GM18502 (cell line): ENCODE results near the gene MAST3.
"Not testable (repeated sequence)": the region's sequence is repeated elsewhere in the genome, so short reads cannot be mapped to it uniquely, and the experiment has no call there.

Experiments used
- ATAC-seq: cut with Tn5 transposase; IDR thresholded peaks from one replicate; pipeline ENCODE4 v1.9.1; 2021; ENCODE audit warnings: mild to moderate bottlenecking; ENCODE audit not compliant: unreplicated experiment, poor library complexity

Gene MAST3

DNA sequence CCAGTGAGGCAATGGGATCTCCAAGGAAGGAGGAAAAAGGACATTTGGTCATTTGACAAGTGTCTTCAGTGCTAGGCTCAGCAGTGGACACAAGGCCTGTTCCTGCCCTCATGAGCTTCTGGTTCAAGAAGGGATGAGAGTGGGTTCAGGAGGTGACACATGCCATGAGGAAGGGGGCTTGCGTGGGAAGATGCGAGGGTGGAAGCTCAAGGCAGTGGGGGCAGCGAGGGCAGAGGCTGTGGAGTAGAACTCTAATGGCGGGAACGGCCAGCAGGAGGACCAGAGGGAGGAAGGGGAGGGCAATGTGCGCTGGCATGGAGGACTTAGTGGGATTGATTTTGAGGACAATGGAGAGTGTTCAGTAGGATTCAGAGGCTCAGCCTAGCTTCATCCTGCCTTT is 58.7 kb downstream of the MAST3 start:
- ATAC-seq: no peak

DNA sequence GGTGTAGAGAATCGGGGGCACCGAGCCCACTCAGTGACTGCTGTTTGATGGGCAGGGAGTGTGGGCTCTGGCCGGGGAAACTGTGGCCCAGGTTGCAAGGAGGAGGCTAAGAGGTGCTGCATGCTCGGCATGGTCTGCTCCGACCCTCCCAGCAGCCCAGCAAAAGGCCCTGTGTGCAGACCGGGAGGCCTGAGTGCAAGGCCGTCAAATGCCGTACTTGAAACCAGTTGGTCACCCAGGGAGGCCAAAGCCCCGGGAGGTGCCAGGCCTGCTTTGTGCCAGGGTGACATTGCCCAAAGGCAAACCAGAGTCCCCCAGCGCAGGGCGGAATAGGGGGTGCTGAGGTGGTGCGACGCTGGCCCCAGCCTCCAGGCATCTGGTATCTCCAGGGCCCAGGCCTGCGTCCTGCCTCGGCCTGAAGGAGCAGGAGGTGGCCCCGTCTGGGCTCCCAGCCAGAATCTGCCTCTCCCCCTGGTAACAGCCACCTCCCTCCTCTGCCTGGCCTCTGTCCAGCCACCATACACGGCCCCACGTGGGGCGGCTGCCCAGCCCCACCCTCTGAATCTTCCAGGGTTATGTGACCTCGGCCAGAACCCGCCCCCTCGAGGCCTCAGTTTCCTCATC is 59.4 kb downstream of the MAST3 start:
- ATAC-seq: no peak

DNA sequence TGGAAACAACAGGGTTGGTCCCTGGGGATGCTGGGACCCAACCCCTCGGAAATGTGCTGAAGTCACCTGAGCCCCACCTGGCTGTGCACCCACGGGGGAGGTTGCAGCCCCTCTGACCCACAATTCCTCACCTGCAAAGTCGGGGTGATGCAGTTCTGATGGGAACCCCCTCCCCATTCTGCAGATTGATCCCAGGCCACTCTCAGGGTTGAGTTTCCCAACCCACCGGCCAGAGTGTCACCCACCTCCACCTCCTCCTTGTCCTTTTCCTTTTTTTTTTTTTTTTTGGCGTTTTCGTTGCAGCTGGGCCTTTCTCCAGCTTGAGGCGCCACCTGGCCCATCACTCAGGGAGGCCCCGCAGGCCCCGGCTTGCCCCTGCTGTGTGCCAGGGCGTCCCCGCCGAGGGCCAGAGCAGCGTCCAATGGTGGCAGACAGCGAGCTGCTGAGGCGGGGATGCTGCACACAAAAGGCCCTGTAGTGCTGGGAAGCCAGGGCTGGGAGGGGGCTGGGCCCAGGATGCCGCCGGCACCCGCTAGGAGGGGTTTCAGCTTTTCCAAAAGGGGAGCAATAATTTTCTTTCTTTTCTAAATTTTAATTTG is 60.0 kb downstream of the MAST3 start:
- no peak for ATAC-seq

DNA sequence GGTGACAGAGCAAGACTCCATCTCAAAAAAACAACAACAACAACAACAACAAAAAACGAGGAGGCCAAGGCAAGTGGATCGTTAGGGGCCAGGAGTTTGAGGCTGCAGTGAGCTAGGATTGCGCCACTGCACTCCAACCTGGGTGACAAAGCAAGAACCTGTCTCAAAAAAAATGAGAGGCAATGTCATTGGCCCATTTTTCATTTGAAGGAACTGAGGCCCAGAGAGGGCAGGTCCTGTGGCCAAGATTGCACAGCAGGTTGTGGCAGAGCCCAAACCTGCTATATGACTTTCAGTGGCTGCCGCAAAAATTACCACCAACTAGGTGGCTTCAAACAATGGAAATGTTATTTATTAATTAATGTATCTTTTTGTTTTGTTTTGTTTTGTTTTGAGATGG is 60.9 kb downstream of the MAST3 start:
- no peak for ATAC-seq

DNA sequence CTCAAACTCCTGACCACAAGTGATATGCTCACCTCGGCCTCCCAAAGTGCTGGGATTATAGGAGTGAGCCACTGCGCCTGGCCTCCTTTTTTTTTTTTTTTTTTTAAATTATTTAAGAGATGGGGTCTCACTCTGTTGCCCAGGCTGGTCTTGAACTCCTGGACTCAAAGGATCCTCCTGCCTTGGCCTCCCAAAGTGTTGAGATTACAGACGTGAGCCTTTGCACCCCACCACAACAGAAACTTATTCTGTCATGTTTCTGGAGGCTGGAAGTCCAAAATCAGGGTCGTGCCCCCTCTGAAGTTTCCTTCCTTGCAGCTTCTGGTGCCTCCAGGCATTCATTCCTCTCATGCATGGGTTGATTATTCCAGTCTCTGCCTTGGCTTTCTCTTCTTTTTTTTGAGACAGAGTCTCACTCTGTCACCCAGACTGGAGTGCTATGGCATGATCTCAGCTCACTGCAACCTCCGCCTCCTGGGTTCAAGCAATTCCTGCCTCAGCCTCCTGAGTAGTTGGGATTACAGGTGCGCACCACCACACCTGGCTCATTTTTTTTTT is 61.6 kb downstream of the MAST3 start:
- ATAC-seq: not testable (repeated sequence)

DNA sequence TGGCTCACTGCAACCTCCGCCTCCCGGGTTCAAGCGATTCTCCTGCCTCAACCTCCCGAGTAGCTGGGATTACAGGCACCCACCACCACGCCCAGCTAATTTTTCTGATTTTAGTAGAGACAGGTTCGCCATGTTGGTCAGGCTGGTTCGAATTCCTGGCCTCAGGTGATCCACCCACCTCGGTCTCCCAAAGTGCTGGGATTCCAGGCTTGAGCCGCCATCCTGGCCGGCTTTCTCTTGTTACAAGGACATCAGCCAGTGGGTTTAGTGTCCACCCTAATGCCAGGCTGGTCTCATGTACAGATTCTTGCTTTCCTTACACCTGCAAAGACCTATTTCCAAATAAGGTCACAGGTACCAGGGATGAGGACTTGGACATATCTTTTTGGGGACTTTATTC is 62.2 kb downstream of the MAST3 start:
- ATAC-seq: no peak

DNA sequence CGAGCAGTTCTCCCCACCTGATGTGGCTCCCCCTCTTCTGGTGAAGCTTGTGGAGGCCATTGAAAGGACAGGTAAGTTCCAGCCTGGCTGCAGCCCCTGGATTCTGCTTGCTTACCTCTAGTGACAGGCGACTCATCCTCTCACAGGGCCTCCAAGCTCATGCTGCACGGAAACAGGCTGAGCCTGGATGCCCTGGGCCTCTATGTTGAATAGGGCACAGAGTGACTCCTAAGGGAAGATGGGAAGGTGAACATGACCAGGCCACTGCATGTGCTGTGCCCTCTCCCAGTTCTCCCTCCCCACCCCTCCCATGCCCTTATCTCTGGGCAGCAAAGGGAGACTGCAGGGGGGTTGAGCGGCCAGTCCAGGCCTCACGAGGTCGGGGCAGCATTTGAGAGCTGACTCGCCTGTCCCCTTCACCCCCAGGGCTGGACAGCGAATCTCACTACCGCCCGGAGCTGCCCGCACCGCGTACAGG is 63.0 kb downstream of the MAST3 start:
- ATAC-seq: no peak

DNA sequence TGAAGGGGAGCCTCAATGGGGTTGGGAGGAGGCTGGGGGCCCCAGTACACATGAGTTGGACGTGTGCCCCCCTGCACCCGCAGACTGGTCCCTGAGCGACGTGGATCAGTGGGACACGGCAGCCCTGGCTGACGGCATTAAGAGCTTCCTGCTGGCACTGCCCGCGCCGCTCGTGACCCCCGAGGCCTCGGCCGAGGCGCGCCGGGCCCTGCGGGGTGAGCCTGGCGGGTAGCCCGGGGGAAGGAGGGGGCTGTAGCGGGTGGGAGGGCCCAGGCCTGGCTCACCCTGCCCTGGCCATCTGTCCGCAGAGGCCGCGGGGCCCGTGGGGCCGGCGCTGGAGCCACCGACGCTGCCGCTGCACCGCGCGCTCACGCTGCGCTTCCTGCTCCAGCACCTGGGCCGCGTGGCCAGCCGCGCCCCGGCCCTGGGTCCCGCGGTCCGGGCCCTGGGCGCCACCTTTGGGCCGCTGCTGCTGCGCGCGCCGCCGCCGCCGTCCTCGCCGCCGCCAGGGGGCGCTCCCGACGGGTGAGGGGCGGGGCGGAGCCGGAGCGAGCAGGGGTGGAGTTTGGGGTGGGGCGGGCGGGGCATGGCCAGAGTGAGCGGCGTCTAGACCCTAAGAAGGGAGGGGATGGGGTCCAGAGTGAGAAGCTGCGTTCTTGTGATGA is 63.5 kb downstream of the MAST3 start:
- ATAC-seq: peak; percentile 68

DNA sequence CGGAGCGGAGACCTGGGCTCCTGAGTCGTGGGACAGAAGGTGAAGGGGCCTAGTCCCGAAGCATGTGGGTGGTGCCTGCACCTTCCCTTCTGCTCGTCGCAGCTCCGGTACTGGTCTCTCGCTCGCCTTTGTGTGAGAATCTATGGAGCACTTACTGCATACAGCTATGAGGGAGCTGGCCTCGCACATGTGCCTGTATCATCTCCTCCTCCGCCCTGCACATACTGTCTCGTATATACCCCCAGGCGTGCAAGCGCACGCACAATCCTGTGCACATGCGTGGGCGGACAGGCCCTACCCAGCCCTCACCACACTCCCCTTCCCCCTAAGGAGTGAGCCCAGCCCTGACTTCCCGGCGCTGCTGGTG is 64.0 kb downstream of the MAST3 start:
- ATAC-seq: no peak

DNA sequence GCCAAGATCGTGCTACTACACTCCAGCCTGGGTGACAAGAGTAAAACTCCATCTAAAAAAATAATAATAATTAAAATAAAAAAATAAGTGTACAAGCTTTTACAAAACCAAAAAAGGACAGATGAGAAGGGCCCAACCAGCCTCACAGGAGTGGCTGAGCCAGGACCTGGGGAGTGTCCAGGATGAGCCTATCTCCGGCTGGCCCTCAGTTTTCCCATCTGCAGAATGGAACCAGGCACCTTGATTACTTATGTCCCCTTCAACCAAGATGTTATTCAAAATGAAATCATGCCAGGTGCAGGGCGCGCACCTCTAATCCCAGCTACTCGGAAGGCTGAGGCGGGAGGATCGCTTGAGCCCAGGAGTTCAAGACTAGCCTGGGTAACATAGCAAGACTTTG is 66.5 kb downstream of the MAST3 start:
- no peak for ATAC-seq

DNA sequence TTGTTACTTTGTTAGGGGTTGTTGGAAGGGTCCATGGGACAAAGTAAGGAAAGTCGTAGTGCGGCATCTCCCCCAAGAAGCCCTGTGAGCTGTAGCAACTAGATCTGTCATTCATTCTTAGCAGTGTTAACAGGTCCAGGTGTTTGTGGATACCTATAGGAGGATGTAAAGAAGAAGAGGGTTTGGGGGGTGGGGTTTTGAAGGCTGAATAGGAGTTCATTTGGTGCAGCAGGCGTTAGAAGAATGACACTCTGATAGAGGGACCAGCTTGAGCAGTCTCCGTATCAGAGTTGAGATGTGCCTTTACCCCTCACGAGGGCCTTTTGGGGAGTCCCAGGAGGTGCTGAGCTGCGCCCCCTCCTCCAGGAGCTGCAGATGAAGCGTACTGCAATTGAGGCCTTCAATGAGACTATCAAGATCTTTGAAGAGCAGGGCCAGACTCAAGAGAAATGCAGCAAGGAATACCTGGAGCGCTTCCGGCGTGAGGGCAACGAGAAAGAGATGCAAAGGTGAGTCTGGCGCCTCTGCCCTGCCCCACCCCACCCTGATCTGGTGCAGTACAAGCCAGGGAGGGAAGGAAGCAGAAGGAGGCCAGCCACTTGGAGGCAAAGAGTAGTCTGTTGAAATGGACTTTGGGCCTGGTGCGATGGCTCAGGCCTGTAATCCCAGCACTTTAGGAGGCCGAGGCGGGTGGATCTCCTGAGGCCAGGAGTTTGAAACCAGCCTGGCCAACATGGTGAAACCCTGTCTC is 68.4 kb downstream of the MAST3 start:
- no peak for ATAC-seq

DNA sequence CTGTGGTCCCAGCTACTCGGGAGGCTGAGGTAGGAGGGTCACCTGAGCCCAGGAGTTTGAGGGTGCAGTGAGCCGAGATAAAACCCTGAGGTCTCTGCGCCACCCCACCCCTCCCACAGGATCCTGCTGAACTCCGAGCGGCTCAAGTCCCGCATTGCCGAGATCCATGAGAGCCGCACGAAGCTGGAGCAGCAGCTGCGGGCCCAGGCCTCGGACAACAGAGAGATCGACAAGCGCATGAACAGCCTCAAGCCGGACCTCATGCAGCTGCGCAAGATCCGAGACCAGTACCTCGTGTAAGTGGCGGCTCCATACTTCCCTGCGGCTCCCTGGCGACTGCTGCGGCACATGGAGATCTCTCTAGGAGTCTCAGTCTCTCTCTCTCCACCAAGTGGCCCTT is 69.4 kb downstream of the MAST3 start:
- ATAC-seq: no peak

DNA sequence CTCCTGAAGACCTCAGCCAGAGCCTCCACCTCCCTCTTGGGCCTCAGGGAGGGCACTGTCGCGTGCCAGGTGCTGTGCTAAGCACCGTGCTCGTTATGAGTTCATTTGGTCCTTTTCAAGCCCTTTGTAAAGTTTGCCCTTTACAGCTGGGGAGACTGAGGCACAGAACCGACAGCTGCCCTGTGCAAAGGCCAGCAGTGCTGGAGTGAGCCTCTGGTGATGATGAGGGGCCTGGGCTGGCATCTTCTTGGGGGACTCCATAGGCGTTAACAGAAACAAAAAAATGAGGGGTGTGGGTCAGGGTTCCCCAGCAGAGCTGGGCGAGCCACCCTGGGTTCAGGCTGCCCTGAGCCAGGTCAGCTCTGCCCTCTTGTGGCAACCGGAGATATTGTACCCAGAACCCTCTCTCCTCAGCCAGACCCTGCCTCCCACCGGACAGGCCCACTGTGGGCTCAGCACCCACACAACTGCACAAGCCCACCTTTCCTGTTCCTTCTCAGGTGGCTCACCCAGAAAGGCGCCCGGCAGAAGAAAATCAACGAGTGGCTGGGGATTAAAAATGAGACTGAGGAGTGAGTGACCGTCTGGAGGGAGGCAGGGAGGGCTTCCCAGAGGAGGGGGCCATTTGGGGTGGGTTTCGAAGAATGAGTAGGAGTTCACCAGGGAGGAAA is 70.5 kb downstream of the MAST3 start:
- ATAC-seq: peak; percentile 42

DNA sequence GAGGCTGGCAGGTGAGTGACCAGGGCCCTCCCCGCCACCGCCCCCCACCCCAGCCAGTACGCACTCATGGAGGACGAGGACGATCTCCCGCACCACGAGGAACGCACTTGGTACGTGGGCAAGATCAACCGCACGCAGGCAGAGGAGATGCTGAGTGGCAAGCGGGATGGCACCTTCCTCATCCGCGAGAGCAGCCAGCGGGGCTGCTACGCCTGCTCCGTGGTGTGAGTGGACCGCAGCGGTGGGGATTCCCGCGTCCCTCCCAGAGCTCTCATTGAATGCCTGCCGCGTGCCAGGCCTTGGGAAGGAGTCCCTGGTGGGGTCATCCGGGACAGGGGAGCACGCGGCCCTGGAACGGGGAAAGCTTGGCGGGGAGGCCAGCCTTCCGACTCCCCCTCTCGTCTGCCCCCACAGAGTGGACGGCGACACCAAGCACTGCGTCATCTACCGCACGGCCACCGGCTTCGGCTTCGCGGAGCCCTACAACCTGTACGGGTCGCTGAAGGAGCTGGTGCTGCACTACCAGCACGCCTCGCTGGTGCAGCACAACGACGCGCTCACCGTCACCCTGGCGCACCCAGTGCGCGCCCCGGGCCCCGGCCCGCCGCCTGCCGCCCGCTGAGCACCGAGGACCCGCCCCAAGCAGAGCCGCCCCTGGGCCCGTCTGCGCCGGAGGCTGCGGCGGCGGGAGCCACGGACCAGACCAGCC is 71.2 kb downstream of the MAST3 start:
- no peak for ATAC-seq

DNA sequence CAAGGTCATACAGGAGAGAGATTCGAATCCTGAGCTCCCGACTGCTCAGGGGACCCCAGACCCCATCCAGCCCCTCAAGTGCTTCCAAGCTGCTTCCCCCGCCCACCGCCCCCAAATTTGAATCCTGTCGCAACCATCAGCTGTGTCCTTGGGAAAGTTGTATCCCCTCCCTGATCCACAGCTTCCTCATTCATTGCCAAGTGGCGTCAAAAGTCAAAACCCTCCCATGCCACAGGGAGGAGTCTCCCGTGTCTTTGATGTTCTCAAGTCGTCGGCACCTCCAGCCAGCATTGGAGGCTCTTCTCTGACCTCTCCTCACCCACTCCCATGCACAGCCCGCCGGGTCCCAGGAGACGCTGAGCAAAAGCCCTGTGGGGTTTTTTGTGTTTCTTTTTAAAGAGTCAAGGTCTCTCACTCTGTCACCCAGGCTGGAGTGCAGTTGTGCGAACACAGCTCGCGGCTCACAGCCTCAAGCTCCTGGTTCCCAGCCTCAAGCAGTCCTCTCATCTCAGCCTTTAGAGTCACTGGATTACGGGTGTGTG is 73.2 kb downstream of the MAST3 start:
- ATAC-seq: no peak

DNA sequence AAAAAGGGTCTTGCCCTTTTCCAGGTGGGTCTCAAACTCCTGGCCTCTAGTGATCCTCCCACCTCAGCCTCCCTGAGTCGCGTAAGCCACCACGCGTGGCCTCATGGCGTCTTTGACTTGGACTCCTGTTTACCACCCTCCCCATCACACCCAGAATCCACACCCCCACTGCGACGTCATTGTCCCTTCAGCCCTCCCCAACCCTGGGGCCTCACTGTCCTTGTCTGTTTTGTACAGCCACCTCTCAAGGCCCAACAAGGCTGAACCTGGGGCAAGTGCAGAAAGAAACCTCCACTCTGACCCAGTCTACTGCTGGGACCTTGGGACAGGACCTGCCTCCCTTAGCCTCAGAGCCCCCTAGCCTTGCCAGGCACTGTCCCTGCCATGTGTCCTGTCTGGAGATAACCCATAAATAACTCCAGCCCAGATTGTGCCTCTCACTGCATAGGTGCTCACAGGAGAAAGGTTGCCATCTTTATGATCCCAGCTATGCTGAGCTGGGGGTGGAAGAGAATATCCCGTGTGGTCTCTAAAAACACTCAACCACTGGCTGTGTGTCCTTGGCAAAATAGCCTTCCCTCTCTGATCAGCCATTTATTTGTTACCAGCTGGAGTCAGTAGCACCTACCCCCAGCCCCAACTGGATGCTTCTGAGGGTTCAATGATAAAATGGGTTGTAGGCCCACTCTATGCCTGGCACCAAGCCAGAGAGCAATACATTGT is 74.2 kb downstream of the MAST3 start:
- no peak for ATAC-seq

DNA sequence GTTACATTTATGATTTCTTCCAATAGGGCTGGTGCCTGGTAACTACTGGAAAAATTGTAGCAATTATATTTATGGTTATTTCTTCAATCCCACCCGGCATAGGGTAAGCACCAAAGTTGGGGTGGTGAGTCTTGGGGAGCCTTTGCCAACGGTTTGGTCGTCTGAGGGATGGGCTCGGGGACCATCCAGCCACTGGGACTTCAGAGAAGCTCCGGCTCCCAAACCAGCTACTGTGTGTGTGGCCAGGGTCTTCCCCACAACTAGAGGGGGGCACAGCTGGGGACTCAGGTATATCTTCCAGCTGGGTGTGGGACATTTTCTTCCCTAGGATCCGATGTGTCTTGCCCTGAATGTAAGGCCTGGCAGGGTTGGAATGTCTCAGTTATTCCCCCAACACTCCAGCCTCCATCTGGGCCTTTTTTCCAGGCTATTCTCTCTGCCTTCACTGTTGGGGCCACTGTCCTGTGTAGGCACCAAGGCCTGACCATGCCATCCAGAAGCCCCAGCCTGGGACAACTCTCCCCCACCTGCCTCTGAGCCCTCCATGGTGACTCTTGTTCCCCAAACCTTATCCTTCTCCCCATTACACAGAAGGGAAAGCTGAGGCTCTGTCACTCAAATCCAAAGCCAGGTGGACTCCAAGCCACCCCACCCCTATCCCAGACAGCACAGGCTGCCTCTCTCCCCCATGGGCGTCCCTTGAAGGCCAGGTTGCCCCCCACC is 74.9 kb downstream of the MAST3 start:
- ATAC-seq: no peak

DNA sequence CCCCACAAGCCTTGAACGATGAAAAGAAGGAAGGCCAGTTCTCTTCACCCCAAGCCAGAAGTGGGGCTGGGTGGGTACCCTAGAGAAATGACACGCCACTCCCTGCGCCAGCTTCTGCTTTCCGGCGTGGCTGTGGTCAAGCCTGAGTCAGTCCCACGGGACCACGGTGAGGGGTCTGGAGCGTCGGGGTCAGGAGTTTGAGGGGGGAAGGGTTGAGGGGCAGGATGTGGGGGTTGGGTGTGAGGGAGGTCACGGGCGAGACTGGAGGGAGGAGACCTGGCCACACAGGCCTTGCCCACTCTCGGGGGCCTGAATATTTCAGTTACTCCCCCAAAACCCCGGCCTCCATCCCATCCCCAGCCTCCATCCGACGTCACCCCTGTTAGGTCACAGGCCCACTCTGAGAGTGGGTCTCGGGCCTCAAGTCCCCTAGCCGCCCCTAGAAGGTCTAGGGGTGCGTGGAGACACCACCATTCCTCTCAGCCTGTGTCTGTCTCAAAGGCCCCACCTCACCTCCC is 75.5 kb downstream of the MAST3 start:
- peak; percentile 11 for ATAC-seq
